ENCODE results near the gene TRIM17. TPM values are rescaled to one million over a fixed set of nuclear protein-coding genes. Genes with fewer than 3 reads are reported as not detected.

The TRIM17 gene
- total and polyA plus RNA-seq, 2 of the 8 experiments (the other 6 are each of a cell fraction or from before 2014, with no cell fraction given): 1.1 to 2.2 TPM

- Histone ChIP-seq H3K4me3 (ENCODE audit: extremely low read depth in 1 of 4, insufficient read depth in 2 of 4, low read depth in 3 of 4, low read length in 4 of 4) (no peak overlapping the region), H2BK120ac (replicated peaks; ENCODE audit: low read depth, low read length) (no peak overlapping the region), H4K91ac (replicated peaks; ENCODE audit: insufficient read length, low read length) (no peak overlapping the region), H3K79me2 (ENCODE audit: control insufficient read depth in 1 of 2, insufficient read depth in 2 of 2, low read length in 2 of 2) (no peaks in the 10 kb centered on the region), H2BK12ac (ENCODE audit: low read depth, low read length) (no peak overlapping the region), H3K23ac (ENCODE audit: insufficient read length) (no peak overlapping the region), H3K56ac (replicated peaks; ENCODE audit: insufficient read length, low read depth, low read length) (no peak overlapping the region), H3K4me2 (ENCODE audit: insufficient read depth in 1 of 2, low read depth in 2 of 2, low read length in 2 of 2) (no peak overlapping the region), H2BK15ac (ENCODE audit: low read length) (no peak overlapping the region), H3K79me1 (ENCODE audit: low read depth, low read length) (no peaks in the 10 kb centered on the region), H2BK20ac (ENCODE audit: low read length) (no peak overlapping the region), H3K4me1 (replicated peaks in 1 of 4; ENCODE audit: control insufficient read depth in 3 of 4, insufficient read depth in 4 of 4, low read length in 3 of 4) (peaks cover 0 to 11% (median 2%) of the 10 kb centered on the region in 4 experiments; a peak in 5 of 7 replicates), H3K27ac (ENCODE audit: low read depth, low read length) (no peak overlapping the region), H2AFZ (ENCODE audit: low read length) (no peak overlapping the region), H4K20me1 (replicated peaks in 1 of 2; ENCODE audit: control insufficient read depth in 1 of 2, insufficient read depth in 2 of 2, low read length in 2 of 2) (peaks cover 0 to 4% of the 10 kb centered on the region in 2 experiments), H2BK5ac (ENCODE audit: low read depth, low read length) (no peak overlapping the region), H3K27me3 (replicated peaks in 1 of 4; ENCODE audit: control insufficient read depth in 3 of 4, extremely low read depth in 1 of 4, insufficient read depth in 3 of 4, low read length in 3 of 4) (peaks cover 7 to 53% (median 37%) of the 10 kb centered on the region in 4 experiments), H3K23me2 (ENCODE audit: low read depth, low read length) (peaks cover 8% of the 10 kb centered on the region), H3K18ac (ENCODE audit: extremely low read depth, low read length) (no peak overlapping the region), H3K9me3 (ENCODE audit: insufficient read depth in 2 of 2, low read depth in 1 of 2, low read length in 1 of 2) (no peaks in the 10 kb centered on the region), H3K14ac (ENCODE audit: insufficient read length) (no peak overlapping the region), H2AK5ac (ENCODE audit: low read depth, low read length) (no peak overlapping the region), H4K5ac (ENCODE audit: insufficient read length, low read depth, low read length) (no peak overlapping the region), H4K8ac (ENCODE audit: extremely low read depth, insufficient read depth, low read length) (no peak overlapping the region), H3K36me3 (ENCODE audit: control insufficient read depth in 2 of 4, insufficient read depth in 4 of 4, low read length in 3 of 4) (no peaks in the 10 kb centered on the region), H3K4ac (replicated peaks; ENCODE audit: insufficient read length, low read depth, low read length) (no peak overlapping the region), H3K9ac (replicated peaks in 1 of 4; ENCODE audit: extremely low read depth in 1 of 4, low read depth in 3 of 4, low read length in 3 of 4) (no peak overlapping the region)
- FAIRE-seq: no peak
- POLR2A ChIA-PET (ENCODE audit: partially characterized antibody): interaction anchor here (0.7 to 7.8 kb wide), 4 partner anchors 9 to 1114 kb away, joined by 3 to 82 read pairs (median 3); partner anchors contain the start of gene TRIM11
- CTCF ChIA-PET (ENCODE audit: partially characterized antibody): interaction anchor here (0.6 to 3.9 kb wide), 7 partner anchors 12 to 54 kb away, joined by 3 to 23 read pairs (median 3); no protein-coding TSS in a partner anchor
- WGBS, 2 experiments (ENCODE audit: extremely low coverage in 1 of 2, insufficient coverage in 1 of 2, insufficient read length in 1 of 2, insufficient replicate concordance in 2 of 2, low coverage in 1 of 2, low lambda C conversion rate in 2 of 2, missing lambda C conversion rate in 1 of 2): 81% methylated on average over 6 of the region's 6 CpGs; no CpG with 5 or more reads in 1 of the 2 experiments
- no peak for DNase-seq (ENCODE audit: low read depth in 1 of 2, low spot score in 2 of 2)
- TF ChIP-seq KDM1A (IDR thresholded peaks at IDR 0.05; ENCODE audit: borderline replicate concordance, low read length): no peak
- no peak for TF ChIP-seq CBX8 (IDR thresholded peaks at IDR 0.05; ENCODE audit: borderline replicate concordance, low read depth, low read length)
- no peak for TF ChIP-seq USF2 (IDR thresholded peaks at IDR 0.05; ENCODE audit: low read length)
- TF ChIP-seq TEAD4 (IDR thresholded peaks at IDR 0.05; ENCODE audit: low read depth, low read length): no peak
- TF ChIP-seq SRF (IDR thresholded peaks at IDR 0.05; ENCODE audit: low read depth, low read length): no peak
- TF ChIP-seq PHF8 (conservative IDR thresholded peaks at IDR 0.05; ENCODE audit: low read depth, low read length): no peak
- TF ChIP-seq BRCA1 (IDR thresholded peaks at IDR 0.05; ENCODE audit: low read depth, low read length): no peak
- no peak for TF ChIP-seq HDAC6 (IDR thresholded peaks at IDR 0.05; ENCODE audit: low read depth, low read length)
- TF ChIP-seq ASH2L (IDR thresholded peaks at IDR 0.05; ENCODE audit: low read length): no peak
- TF ChIP-seq RBBP5 (IDR thresholded peaks at IDR 0.05; ENCODE audit: borderline replicate concordance, low read depth, low read length): no peak
- no peak for TF ChIP-seq ATF2 (IDR thresholded peaks at IDR 0.05; ENCODE audit: low read length)
- TF ChIP-seq SP4 (IDR thresholded peaks at IDR 0.05; ENCODE audit: low read length): no peak
These were observed 31.7 kb upstream of the TRIM17 start for GRCh38 chr1:228448372-228448771.
